Duodenal mucosa (tissue), 2 donors: ENCODE results near the gene RRAGD.
A peak's percentile ranks its signal among the peaks of the same experiment; 100 is the strongest.

Experiments used
- H3K27ac ChIP-seq: one replicate; pipeline ENCODE4 v1.7.0; 2013; ENCODE audit warnings: low read depth, low read length
- H3K27me3 ChIP-seq, 2 donors: one replicate each; pipeline ENCODE4 v1.7.0; 2013; ENCODE audit warnings: low read length in 2 of 2, control low read depth in 1 of 2; ENCODE audit not compliant: insufficient read depth in 2 of 2, control insufficient read depth in 1 of 2
- H3K36me3 ChIP-seq, 2 donors: one replicate each; pipeline ENCODE4 v1.7.0; 2013; ENCODE audit warnings: low read length in 2 of 2, control low read depth in 1 of 2; ENCODE audit not compliant: insufficient read depth in 2 of 2, control insufficient read depth in 1 of 2
- H3K4me1 ChIP-seq, 2 donors: one replicate each; pipeline ENCODE4 v1.7.0; 2013; ENCODE audit warnings: low read length in 2 of 2, control low read depth in 1 of 2; ENCODE audit not compliant: insufficient read depth in 2 of 2, control insufficient read depth in 1 of 2
- H3K4me3 ChIP-seq, 2 donors: one replicate each; pipeline ENCODE4 v1.7.0; 2013; ENCODE audit warnings: low read length in 2 of 2, low read depth in 1 of 2
- H3K9ac ChIP-seq, 2 donors: one replicate each; pipeline ENCODE4 v1.7.0; 2013; ENCODE audit warnings: low read length in 2 of 2, low read depth in 1 of 2
- H3K9me3 ChIP-seq, 2 donors: one replicate each; pipeline ENCODE4 v1.7.0; 2013; ENCODE audit warnings: low read length in 2 of 2, control low read depth in 1 of 2; ENCODE audit not compliant: control insufficient read depth in 1 of 2

Gene RRAGD

GRCh38 chr6:89412071-89413005, at the start of gene RRAGD:
Gene RRAGD (minus strand): TSS chr6:89412273. CDS start chr6:89411993, 280 bp downstream.
- Histone ChIP-seq H3K4me1 (peaks cover 0 to 18% of the 10 kb centered on the region in 2 donors), H3K36me3 (no peaks in the 10 kb centered on the region), H3K27me3 (peaks cover 9 to 34% of the 10 kb centered on the region in 2 donors), H3K4me3 (peak within 1 kb of the TSS; percentile 64 to 76), H3K9ac (peak within 1 kb of the TSS in 1 of 2 donors; percentile 44), H3K27ac (peak within 1 kb of the TSS; percentile 36), H3K9me3 (no peaks in the 10 kb centered on the region)

GRCh38 chr6:89460713-89461112, 48.6 kb upstream of the RRAGD start:
- no peak overlapping the region for H3K9ac ChIP-seq
- no peak overlapping the region for H3K4me3 ChIP-seq
- H3K9me3 ChIP-seq: no peaks in the 10 kb centered on the region

GRCh38 chr6:89459501-89459900, 47.4 kb upstream of the RRAGD start:
- no peaks in the 10 kb centered on the region for H3K27me3 ChIP-seq
- no peaks in the 10 kb centered on the region for H3K36me3 ChIP-seq
- no peak overlapping the region for H3K9ac ChIP-seq
- no peak overlapping the region for H3K4me3 ChIP-seq
- no peaks in the 10 kb centered on the region for H3K4me1 ChIP-seq
- no peaks in the 10 kb centered on the region for H3K9me3 ChIP-seq
- H3K27ac ChIP-seq: no peak overlapping the region

More at GRCh38 chr6:89460713-89461112, 48.6 kb upstream of the RRAGD start:
- H3K36me3 ChIP-seq: no peaks in the 10 kb centered on the region
- no peaks in the 10 kb centered on the region for H3K27me3 ChIP-seq
- no peak overlapping the region for H3K27ac ChIP-seq
- no peaks in the 10 kb centered on the region for H3K4me1 ChIP-seq

- no peaks in the 10 kb centered on the region for H3K36me3 ChIP-seq
- no peaks in the 10 kb centered on the region for H3K9me3 ChIP-seq
Observed at GRCh38 chr6:89458704-89459103, 46.6 kb upstream of the RRAGD start.

GRCh38 chr6:89454300-89454699, 42.2 kb upstream of the RRAGD start:
- Histone ChIP-seq H3K36me3 (no peaks in the 10 kb centered on the region), H3K27me3 (no peaks in the 10 kb centered on the region), H3K27ac (no peak overlapping the region), H3K4me3 (no peak overlapping the region), H3K9me3 (no peaks in the 10 kb centered on the region), H3K4me1 (no peaks in the 10 kb centered on the region), H3K9ac (no peak overlapping the region)

More at GRCh38 chr6:89458704-89459103, 46.6 kb upstream of the RRAGD start:
- no peaks in the 10 kb centered on the region for H3K4me1 ChIP-seq
- H3K9ac ChIP-seq: no peak overlapping the region
- H3K27ac ChIP-seq: no peak overlapping the region
- H3K4me3 ChIP-seq: no peak overlapping the region
- no peaks in the 10 kb centered on the region for H3K27me3 ChIP-seq

GRCh38 chr6:89452281-89452680, 40.2 kb upstream of the RRAGD start:
- H3K36me3 ChIP-seq: no peaks in the 10 kb centered on the region
- no peaks in the 10 kb centered on the region for H3K27me3 ChIP-seq
- H3K9me3 ChIP-seq: no peaks in the 10 kb centered on the region
- no peak overlapping the region for H3K27ac ChIP-seq
- H3K4me3 ChIP-seq: no peak overlapping the region
- no peak overlapping the region for H3K9ac ChIP-seq
- H3K4me1 ChIP-seq: no peaks in the 10 kb centered on the region

- no peak overlapping the region for H3K4me3 ChIP-seq
- no peaks in the 10 kb centered on the region for H3K4me1 ChIP-seq
- H3K9ac ChIP-seq: no peak overlapping the region
- H3K36me3 ChIP-seq: no peaks in the 10 kb centered on the region
- H3K27me3 ChIP-seq: no peaks in the 10 kb centered on the region
- H3K9me3 ChIP-seq: no peaks in the 10 kb centered on the region
- H3K27ac ChIP-seq: no peak overlapping the region
Observed at GRCh38 chr6:89449193-89449592, 37.1 kb upstream of the RRAGD start.

GRCh38 chr6:89443658-89444057, 31.6 kb upstream of the RRAGD start:
- H3K9me3 ChIP-seq: no peaks in the 10 kb centered on the region
- no peaks in the 10 kb centered on the region for H3K4me1 ChIP-seq
- no peaks in the 10 kb centered on the region for H3K36me3 ChIP-seq
- H3K27me3 ChIP-seq: no peaks in the 10 kb centered on the region
- no peak overlapping the region for H3K27ac ChIP-seq
- H3K4me3 ChIP-seq: no peak overlapping the region
- H3K9ac ChIP-seq: no peak overlapping the region

- no peak overlapping the region for H3K9ac ChIP-seq
- no peaks in the 10 kb centered on the region for H3K9me3 ChIP-seq
- no peak overlapping the region for H3K27ac ChIP-seq
- no peaks in the 10 kb centered on the region for H3K4me1 ChIP-seq
- no peaks in the 10 kb centered on the region for H3K36me3 ChIP-seq
- no peak overlapping the region for H3K4me3 ChIP-seq
- no peaks in the 10 kb centered on the region for H3K27me3 ChIP-seq
Observed at GRCh38 chr6:89440200-89440599, 28.1 kb upstream of the RRAGD start.

GRCh38 chr6:89439014-89439413, 26.9 kb upstream of the RRAGD start:
- no peak overlapping the region for H3K9ac ChIP-seq
- no peaks in the 10 kb centered on the region for H3K4me1 ChIP-seq
- no peaks in the 10 kb centered on the region for H3K9me3 ChIP-seq
- no peaks in the 10 kb centered on the region for H3K36me3 ChIP-seq
- no peak overlapping the region for H3K27ac ChIP-seq
- H3K27me3 ChIP-seq: no peaks in the 10 kb centered on the region
- H3K4me3 ChIP-seq: no peak overlapping the region
